Neural progenitor cell (in vitro differentiated cells): ENCODE results near the gene USP16. TPM values are rescaled to one million over a fixed set of nuclear protein-coding genes. Genes with fewer than 3 reads are reported as not detected.

Experiments used
- DNase-seq: peaks from one replicate; pipeline ENCODE4 v3.0.0-alpha.2; 2016; ENCODE audit warnings: low spot score
- H2AFZ ChIP-seq: fragments of 200-600 bp; sonication (generic); replicated peaks from 2 replicates; pipeline ENCODE4 v1.6.1; 2016; ENCODE audit warnings: antibody characterized with exemption
- H3F3A ChIP-seq: fragments of 200-600 bp; sonication (generic); 2 replicates; pipeline ENCODE4 v1.6.1; 2016; ENCODE audit warnings: antibody characterized with exemption, low read depth
- H3K27ac ChIP-seq: fragments of 200-600 bp; sonication (generic); 2 replicates; pipeline ENCODE4 v1.5.1; 2016; ENCODE audit warnings: mild to moderate bottlenecking
- H3K27me3 ChIP-seq: fragments of 200-600 bp; sonication (generic); 2 replicates; pipeline ENCODE4 v1.6.1; 2016; ENCODE audit warnings: mild to moderate bottlenecking, moderate library complexity
- H3K36me3 ChIP-seq: fragments of 200-600 bp; sonication (generic); 2 replicates; pipeline ENCODE4 v1.5.1; 2016
- H3K4me1 ChIP-seq: fragments of 200-600 bp; sonication (generic); 2 replicates; pipeline ENCODE4 v1.6.1; 2016; ENCODE audit warnings: mixed run types
- H3K4me2 ChIP-seq: fragments of 200-600 bp; sonication (generic); 2 replicates; pipeline ENCODE4 v1.6.1; 2016
- H3K4me3 ChIP-seq: fragments of 200-600 bp; sonication (generic); 2 replicates; pipeline ENCODE4 v1.5.1; 2016
- H3K79me2 ChIP-seq: fragments of 200-600 bp; sonication (generic); 2 replicates; pipeline ENCODE4 v1.6.1; 2016; ENCODE audit warnings: low read depth
- H3K9ac ChIP-seq: fragments of 200-600 bp; sonication (generic); 2 replicates; pipeline ENCODE4 v1.6.1; 2016
- H3K9me3 ChIP-seq: fragments of 200-600 bp; sonication (generic); 2 replicates; pipeline ENCODE4 v1.5.1; 2016; ENCODE audit warnings: low read depth
- H4K20me1 ChIP-seq: fragments of 200-600 bp; sonication (generic); 2 replicates; pipeline ENCODE4 v1.6.1; 2016; ENCODE audit warnings: low read depth
- H3K27ac Mint-ChIP-seq: 3 replicates; pipeline ENCODE4 v1.8.0; 2021; ENCODE audit warnings: mixed read lengths
- H3K27me3 Mint-ChIP-seq: 2 replicates; pipeline ENCODE4 v1.8.0; 2022; ENCODE audit warnings: low read depth, mild to moderate bottlenecking, inconsistent platforms, moderate library complexity, mixed read lengths; ENCODE audit not compliant: insufficient read depth
- H3K36me3 Mint-ChIP-seq: 3 replicates; pipeline ENCODE4 v1.8.0; 2021; ENCODE audit warnings: mixed read lengths
- H3K4me1 Mint-ChIP-seq: 3 replicates; pipeline ENCODE4 v1.8.0; 2021; ENCODE audit warnings: mixed read lengths
- H3K4me3 Mint-ChIP-seq: 3 replicates; pipeline ENCODE4 v1.8.0; 2021; ENCODE audit warnings: mild to moderate bottlenecking, moderate library complexity, mixed read lengths
- H3K9me3 Mint-ChIP-seq: 3 replicates; pipeline ENCODE4 v1.8.0; 2020; ENCODE audit warnings: mixed read lengths
- EZH2 ChIP-seq: fragments of 200-600 bp; sonication (generic); IDR thresholded peaks from 2 replicates; pipeline ENCODE4 v1.6.1; 2017; ENCODE audit warnings: antibody characterized with exemption, mild to moderate bottlenecking, moderate library complexity
- EZH2phosphoT487 ChIP-seq: fragments of 200-600 bp; sonication (generic); IDR thresholded peaks from 2 replicates; pipeline ENCODE4 v1.6.1; 2017; ENCODE audit warnings: antibody characterized with exemption
- total RNA-seq: library from RNA; depleted of rRNA; stranded (reverse); fragments of >200 nt; gene quantifications from 2 replicates; pipeline ENCODE4 v1.2.3, GENCODE V29; 2015; ENCODE audit warnings: low replicate concordance
- TF ChIP-seq, protein P1 (sequence below): fragments of 200-600 bp; sonication (generic); IDR thresholded peaks from 2 replicates; pipeline ENCODE4 v1.5.1; 2017; ENCODE audit warnings: antibody characterized with exemption, mild to moderate bottlenecking

The USP16 gene
- total RNA-seq, 1 donor from 2014 or later: 38.5 TPM

- H3K36me3 Mint-ChIP-seq: no peaks in the 10 kb centered on the region
- H3K27ac Mint-ChIP-seq: no peak overlapping the region
- no peaks in the 10 kb centered on the region for H3K9me3 ChIP-seq
- H3K4me1 ChIP-seq: no peaks in the 10 kb centered on the region
- H3K27ac ChIP-seq: no peak overlapping the region
- H3K4me1 Mint-ChIP-seq: peaks cover 2% of the 10 kb centered on the region
- H3K79me2 ChIP-seq: no peaks in the 10 kb centered on the region
- TF ChIP-seq, protein P1, sequence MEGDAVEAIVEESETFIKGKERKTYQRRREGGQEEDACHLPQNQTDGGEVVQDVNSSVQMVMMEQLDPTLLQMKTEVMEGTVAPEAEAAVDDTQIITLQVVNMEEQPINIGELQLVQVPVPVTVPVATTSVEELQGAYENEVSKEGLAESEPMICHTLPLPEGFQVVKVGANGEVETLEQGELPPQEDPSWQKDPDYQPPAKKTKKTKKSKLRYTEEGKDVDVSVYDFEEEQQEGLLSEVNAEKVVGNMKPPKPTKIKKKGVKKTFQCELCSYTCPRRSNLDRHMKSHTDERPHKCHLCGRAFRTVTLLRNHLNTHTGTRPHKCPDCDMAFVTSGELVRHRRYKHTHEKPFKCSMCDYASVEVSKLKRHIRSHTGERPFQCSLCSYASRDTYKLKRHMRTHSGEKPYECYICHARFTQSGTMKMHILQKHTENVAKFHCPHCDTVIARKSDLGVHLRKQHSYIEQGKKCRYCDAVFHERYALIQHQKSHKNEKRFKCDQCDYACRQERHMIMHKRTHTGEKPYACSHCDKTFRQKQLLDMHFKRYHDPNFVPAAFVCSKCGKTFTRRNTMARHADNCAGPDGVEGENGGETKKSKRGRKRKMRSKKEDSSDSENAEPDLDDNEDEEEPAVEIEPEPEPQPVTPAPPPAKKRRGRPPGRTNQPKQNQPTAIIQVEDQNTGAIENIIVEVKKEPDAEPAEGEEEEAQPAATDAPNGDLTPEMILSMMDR: no peak
- TF ChIP-seq EZH2phosphoT487 (no peak), EZH2 (no peak)
- H3K27me3 ChIP-seq: no peaks in the 10 kb centered on the region
- no peak overlapping the region for H3K4me2 ChIP-seq
- H3K9me3 Mint-ChIP-seq: no peaks in the 10 kb centered on the region
- peaks cover 3% of the 10 kb centered on the region for H3K27me3 Mint-ChIP-seq
- H3K4me3 ChIP-seq: no peak overlapping the region
- DNase-seq: no peak
- peak overlapping the region; percentile 84 for H2AFZ ChIP-seq
- no peak overlapping the region for H3K4me3 Mint-ChIP-seq
- no peak overlapping the region for H3K9ac ChIP-seq
- H4K20me1 ChIP-seq: no peaks in the 10 kb centered on the region
- no peaks in the 10 kb centered on the region for H3F3A ChIP-seq
- no peaks in the 10 kb centered on the region for H3K36me3 ChIP-seq
Measured at GRCh38 chr21:29082046-29082815, 57.8 kb downstream of the USP16 start.

DNA sequence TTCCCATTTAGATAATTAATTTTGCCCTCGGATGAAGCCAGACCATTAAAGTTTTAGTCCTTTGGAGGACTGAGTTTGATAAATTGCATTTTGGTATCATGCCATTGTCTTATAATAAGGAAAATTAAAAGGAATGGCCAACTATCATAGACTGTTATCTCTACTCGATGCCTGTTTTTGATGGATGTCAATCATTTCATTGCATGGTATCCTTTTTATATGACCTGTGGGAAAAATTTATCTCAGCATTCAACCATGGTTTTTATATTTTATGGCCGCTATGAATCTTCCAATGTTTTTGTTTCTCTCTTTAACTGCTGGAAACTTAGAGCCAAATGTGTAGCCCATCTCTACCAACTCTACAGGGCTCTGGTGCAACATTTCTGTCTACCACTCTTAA, 58.8 kb downstream of the USP16 start:
- Histone ChIP-seq H3K27ac (no peak overlapping the region), H2AFZ (no peak overlapping the region), H3K4me3 (no peak overlapping the region), H3K4me2 (no peak overlapping the region), H3K9me3 (no peaks in the 10 kb centered on the region), H3F3A (no peaks in the 10 kb centered on the region), H3K79me2 (no peaks in the 10 kb centered on the region), H3K36me3 (no peaks in the 10 kb centered on the region), H3K27me3 (no peaks in the 10 kb centered on the region), H3K9ac (no peak overlapping the region), H4K20me1 (no peaks in the 10 kb centered on the region), H3K4me1 (no peaks in the 10 kb centered on the region)
- no peak overlapping the region for H3K4me3 Mint-ChIP-seq
- H3K36me3 Mint-ChIP-seq: no peaks in the 10 kb centered on the region
- peaks cover 3% of the 10 kb centered on the region for H3K27me3 Mint-ChIP-seq
- no peak overlapping the region for H3K27ac Mint-ChIP-seq
- H3K4me1 Mint-ChIP-seq: peaks cover 2% of the 10 kb centered on the region
- no peak for TF ChIP-seq EZH2
- TF ChIP-seq EZH2phosphoT487: no peak
- TF ChIP-seq, protein P1: no peak
- no peak for DNase-seq
- H3K9me3 Mint-ChIP-seq: no peaks in the 10 kb centered on the region

DNA sequence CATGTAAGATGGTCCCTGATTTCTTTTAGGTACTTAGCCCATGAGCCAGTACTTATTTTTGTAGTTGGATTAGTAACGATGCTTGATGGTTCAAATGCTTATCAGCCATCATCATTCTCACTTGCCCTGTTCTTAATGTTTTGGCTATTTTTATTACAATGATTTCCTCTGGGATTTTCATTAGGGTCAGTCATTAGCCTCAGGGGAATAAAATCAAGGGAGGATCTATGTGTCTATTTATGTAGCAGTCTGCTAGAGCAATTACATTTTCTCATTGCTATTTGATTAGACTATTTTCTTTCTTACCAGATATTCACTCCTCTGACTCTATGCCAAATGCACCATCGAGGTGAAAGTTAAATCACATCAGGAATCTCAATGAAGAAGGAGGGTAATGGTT, 59.9 kb downstream of the USP16 start:
- H3K4me1 Mint-ChIP-seq: no peaks in the 10 kb centered on the region
- no peaks in the 10 kb centered on the region for H3K27me3 Mint-ChIP-seq
- no peaks in the 10 kb centered on the region for H3K4me1 ChIP-seq
- no peak for TF ChIP-seq EZH2
- TF ChIP-seq, protein P1: no peak
- no peak for TF ChIP-seq EZH2phosphoT487
- H3K79me2 ChIP-seq: no peaks in the 10 kb centered on the region
- H4K20me1 ChIP-seq: no peaks in the 10 kb centered on the region
- H3K36me3 ChIP-seq: no peaks in the 10 kb centered on the region
- no peak overlapping the region for H3K4me3 ChIP-seq
- no peak overlapping the region for H2AFZ ChIP-seq
- DNase-seq: no peak
- no peaks in the 10 kb centered on the region for H3K9me3 ChIP-seq
- H3K27me3 ChIP-seq: no peaks in the 10 kb centered on the region
- H3K4me3 Mint-ChIP-seq: no peak overlapping the region
- H3K9me3 Mint-ChIP-seq: no peaks in the 10 kb centered on the region
- H3K4me2 ChIP-seq: no peak overlapping the region
- H3K9ac ChIP-seq: no peak overlapping the region
- H3K27ac Mint-ChIP-seq: no peak overlapping the region
- H3F3A ChIP-seq: no peaks in the 10 kb centered on the region
- no peaks in the 10 kb centered on the region for H3K36me3 Mint-ChIP-seq
- H3K27ac ChIP-seq: no peak overlapping the region
